ENCODE measurements around the gene DCDC1.

- TF ChIP-seq CTCF (IDR thresholded peaks at IDR 0.05), result no peak
- TF ChIP-seq POLR2A (IDR thresholded peaks at IDR 0.05), result no peak
These were observed 347.5 kb downstream of the DCDC1 start for GRCh38 chr11:31022080-31022479.

Data from lower leg skin (tissue), 3 donors.